SK-N-SH treated with all-trans-retinoic acid at 6 μM for 48 hours (cell line): ENCODE results near the gene ZNF433.

Source experiments
- ARNTL ChIP-seq: fragments of 450-650 bp; formaldehyde crosslinking; IDR thresholded peaks from 2 replicates; pipeline ENCODE4 v1.5.0; 2020; ENCODE audit warnings: low read depth, mild to moderate bottlenecking, moderate library complexity, borderline replicate concordance
- BACH2 ChIP-seq: fragments of 250-450 bp; sonication (Bioruptor Pico); IDR thresholded peaks from 2 replicates; pipeline ENCODE4 v1.9.0; 2021; ENCODE audit warnings: mild to moderate bottlenecking, borderline replicate concordance
- GLIS3 ChIP-seq: fragments of 250-450 bp; sonication (Bioruptor Pico); IDR thresholded peaks from 2 replicates; pipeline ENCODE4 v1.5.0; 2020; ENCODE audit warnings: mild to moderate bottlenecking, moderate library complexity
- POU6F1 ChIP-seq: fragments of 250-450 bp; sonication (Bioruptor Pico); IDR thresholded peaks from 2 replicates; pipeline ENCODE4 v1.8.0; 2021; ENCODE audit warnings: low read depth, mild to moderate bottlenecking, moderate library complexity, borderline replicate concordance
- RARB ChIP-seq: fragments of 250-450 bp; sonication (Bioruptor Pico); IDR thresholded peaks from 2 replicates; pipeline ENCODE4 v1.8.0; 2021; ENCODE audit warnings: mild to moderate bottlenecking, moderate library complexity
- TCF4 ChIP-seq: fragments of 250-450 bp; sonication (Bioruptor Pico); IDR thresholded peaks from 2 replicates; pipeline ENCODE4 v1.8.0; 2021; ENCODE audit warnings: mild to moderate bottlenecking, moderate library complexity, borderline replicate concordance
- TSHZ2 ChIP-seq: fragments of 250-450 bp; sonication (Bioruptor Pico); IDR thresholded peaks from 2 replicates; pipeline ENCODE4 v1.5.0; 2020; ENCODE audit warnings: mild to moderate bottlenecking, moderate library complexity
- ZFP3 ChIP-seq: fragments of 250-450 bp; sonication (Bioruptor Pico); IDR thresholded peaks from 2 replicates; pipeline ENCODE4 v1.5.0; 2020; ENCODE audit warnings: mild to moderate bottlenecking, moderate library complexity
- TF ChIP-seq, protein P1 (sequence below): fragments of 250-450 bp; sonication (Bioruptor Pico); IDR thresholded peaks from 2 replicates; pipeline ENCODE4 v1.5.1; 2020; ENCODE audit warnings: low read depth, mild to moderate bottlenecking, moderate library complexity

- no peak for TF ChIP-seq BACH2 (CRISPR knock-in tag)
- TF ChIP-seq POU6F1, result no peak
- TF ChIP-seq ARNTL (CRISPR knock-in tag), result no peak
- no peak for TF ChIP-seq RARB (CRISPR knock-in tag)
- no peak for TF ChIP-seq GLIS3 (CRISPR knock-in tag)
- no peak for TF ChIP-seq ZFP3 (CRISPR knock-in tag)
- no peak for TF ChIP-seq TCF4 (CRISPR knock-in tag)
- TF ChIP-seq, protein P1, sequence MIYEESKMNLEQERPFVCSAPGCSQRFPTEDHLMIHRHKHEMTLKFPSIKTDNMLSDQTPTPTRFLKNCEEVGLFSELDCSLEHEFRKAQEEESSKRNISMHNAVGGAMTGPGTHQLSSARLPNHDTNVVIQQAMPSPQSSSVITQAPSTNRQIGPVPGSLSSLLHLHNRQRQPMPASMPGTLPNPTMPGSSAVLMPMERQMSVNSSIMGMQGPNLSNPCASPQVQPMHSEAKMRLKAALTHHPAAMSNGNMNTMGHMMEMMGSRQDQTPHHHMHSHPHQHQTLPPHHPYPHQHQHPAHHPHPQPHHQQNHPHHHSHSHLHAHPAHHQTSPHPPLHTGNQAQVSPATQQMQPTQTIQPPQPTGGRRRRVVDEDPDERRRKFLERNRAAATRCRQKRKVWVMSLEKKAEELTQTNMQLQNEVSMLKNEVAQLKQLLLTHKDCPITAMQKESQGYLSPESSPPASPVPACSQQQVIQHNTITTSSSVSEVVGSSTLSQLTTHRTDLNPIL, result no peak
- no peak for TF ChIP-seq TSHZ2 (CRISPR knock-in tag)
Measured at GRCh38 chr19:11989112-11989456, 46.4 kb downstream of the ZNF433 start.
